NCI-H524 (cell line): Measurements from ENCODE around the gene YRDC.

Experiments used
- DNase-seq, 2 experiments: peaks; one replicate each; lab custom pipeline; 2025; lab: John Stamatoyannopoulos, UW

The YRDC gene, protein sequence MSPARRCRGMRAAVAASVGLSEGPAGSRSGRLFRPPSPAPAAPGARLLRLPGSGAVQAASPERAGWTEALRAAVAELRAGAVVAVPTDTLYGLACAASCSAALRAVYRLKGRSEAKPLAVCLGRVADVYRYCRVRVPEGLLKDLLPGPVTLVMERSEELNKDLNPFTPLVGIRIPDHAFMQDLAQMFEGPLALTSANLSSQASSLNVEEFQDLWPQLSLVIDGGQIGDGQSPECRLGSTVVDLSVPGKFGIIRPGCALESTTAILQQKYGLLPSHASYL

DNA sequence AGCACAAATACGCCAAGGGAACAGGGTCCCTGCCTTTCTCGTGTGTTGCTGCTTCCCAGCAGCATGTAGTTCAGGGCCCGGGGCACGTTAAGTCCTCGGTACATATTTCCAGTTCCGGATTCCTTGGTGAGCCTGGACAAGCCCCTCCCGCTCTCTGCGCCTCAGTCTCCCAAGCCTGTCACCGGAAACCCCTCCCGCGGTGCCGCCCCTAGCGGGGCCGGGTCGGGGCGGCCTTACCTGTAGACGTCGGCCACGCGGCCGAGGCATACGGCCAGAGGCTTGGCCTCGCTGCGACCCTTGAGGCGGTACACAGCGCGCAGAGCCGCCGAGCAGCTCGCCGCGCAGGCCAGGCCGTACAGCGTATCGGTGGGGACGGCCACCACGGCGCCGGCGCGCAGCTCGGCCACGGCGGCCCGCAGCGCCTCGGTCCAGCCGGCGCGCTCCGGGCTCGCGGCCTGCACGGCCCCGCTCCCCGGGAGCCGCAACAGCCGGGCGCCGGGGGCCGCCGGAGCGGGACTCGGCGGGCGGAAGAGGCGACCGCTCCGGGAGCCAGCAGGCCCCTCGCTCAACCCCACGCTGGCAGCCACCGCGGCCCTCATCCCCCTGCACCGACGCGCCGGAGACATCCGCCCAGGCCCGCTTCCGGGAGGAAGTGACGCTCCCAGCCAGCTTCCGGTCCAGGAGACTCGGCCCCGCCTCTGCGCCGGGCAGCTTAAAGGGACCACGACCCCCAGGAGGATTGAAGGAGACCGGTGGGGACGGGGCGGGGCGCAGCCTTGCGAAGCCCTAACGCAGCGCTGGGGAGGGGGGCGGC is at the start of gene YRDC, which contains the start of gene C1orf122:
Gene YRDC (minus strand): TSS at position 654 of the 814 bp plus-strand sequence. CDS start 28 bp downstream, at position 626.
Gene C1orf122 (plus strand): TSS at position 236 of the 814 bp plus-strand sequence. CDS start 615 bp downstream, outside the sequence.
- peak; percentile 82 to 89 for DNase-seq

DNA sequence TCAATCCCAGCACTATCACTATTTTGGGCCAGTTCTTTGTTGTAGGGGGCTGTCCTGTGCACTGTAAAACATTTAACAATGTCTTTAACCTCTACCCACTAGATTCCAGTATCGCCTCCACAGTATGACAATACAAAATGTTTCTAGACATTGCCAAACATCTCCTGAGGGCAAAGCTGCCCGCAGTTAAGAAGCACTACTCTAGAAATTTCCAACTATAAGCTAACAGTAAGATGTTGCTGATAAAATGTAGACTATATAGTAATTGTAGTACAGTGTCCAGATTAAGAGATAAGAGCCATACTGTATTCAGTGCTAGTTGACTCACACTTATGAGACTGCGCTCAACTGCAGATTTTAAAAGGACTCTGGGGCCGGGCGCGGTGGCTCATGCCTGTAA is 46.4 kb upstream of the YRDC start:
- no peak for DNase-seq

DNA sequence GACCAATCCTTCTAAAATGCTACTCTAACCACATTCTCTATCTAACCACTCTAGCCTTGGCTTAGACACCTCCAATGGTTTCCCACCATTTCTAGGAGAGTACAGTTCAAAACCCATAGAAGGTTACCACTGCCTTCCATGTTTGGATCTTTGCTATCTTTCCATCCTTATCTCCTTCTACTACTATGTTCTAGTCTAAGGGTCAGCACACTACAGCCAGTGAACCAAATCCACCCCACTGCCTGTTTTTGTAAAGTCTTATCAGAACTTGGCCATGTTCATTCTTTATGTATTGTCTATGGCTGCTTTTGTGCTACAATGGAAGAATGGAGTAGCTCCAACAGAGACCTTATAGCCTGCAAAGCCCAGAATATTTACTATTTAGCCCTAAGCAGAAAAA is 45.1 kb upstream of the YRDC start:
- no peak for DNase-seq

DNA sequence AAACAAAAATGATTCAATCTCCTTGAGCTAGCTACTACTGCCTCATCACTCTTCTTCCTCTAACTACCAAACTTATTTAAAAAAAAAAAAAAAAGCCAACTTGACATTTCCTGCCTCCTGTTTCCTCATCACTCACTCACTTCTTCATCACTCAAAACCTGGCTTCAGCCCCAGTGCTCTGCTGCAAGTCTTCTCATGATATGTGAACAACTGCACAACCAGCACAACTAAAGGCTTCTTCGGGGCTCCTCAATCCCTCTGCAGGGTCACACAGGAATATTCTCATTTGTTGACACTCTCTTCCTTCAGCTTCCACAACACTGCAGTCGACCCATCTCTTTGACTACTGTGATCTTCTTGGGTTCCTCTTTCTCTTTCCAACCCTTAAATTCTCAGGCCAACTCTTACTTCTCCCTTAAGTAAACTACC is 43.8 kb upstream of the YRDC start:
- DNase-seq = no peak

DNA sequence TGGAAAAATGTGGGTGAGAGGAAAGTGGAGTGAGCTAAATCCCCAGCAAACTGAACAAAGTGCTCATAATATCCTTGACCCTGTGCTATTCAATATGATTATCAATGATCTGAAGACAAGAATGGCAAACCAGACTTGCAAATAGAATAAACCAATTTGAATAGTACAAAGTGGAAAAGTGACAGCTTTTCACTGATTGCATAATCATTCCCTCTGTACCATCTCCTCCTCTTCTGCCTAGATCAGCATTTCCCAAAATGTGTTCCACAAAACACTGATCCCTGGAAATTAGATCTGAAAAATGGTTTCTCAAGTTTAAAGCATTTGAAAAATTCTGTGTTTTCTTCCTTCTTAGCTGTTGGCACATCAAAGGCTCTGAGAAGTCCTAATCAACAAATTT is 43.3 kb upstream of the YRDC start:
- no peak for DNase-seq

DNA sequence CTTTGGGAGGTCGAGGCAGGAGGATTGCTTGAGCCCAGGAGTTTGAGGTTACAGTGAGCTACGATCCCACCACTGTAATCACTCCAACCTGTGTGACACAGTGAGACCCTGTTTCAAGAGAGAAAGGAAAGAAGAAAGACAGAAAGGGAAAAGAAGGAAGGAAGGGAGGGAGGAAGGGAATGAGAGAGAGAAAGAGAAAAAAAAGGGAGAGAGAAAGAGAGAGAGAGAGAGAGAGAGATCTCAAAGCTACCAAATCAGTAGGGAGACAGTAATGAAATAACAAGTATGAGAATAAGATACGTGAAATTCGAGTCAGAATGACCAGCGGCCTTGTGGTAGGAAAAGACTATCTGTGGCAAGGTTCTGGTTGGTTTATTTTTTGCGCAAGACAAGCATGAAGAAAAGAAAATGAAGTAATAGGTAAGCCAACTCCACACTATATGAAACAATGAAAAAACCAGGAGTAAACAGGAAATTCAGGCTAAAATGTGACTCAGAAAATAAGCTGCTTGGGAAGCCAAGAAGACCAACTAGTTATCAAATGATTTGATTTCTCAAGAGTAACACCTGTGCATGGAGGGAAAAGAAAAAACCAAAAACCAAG is 42.4 kb upstream of the YRDC start:
- no peak for DNase-seq

DNA sequence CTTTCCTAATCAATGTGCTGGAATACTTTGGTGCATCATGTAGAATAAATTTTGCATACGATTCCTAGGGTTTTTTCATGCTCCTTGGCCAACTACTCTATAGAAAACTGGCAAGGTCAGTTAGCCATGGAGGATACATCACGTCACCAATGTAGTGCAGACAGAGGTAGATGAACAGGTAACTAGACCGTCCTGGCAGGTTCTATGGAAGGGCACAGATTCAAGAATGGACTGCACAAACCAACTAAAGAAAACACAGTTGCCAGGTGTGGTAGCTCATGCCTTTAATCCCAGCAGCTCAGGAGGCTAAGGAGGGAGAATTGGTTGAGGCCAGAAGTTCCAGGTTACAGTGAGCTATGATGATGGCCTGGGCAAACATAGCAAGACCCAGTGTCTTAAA is 41.5 kb upstream of the YRDC start:
- no peak for DNase-seq

DNA sequence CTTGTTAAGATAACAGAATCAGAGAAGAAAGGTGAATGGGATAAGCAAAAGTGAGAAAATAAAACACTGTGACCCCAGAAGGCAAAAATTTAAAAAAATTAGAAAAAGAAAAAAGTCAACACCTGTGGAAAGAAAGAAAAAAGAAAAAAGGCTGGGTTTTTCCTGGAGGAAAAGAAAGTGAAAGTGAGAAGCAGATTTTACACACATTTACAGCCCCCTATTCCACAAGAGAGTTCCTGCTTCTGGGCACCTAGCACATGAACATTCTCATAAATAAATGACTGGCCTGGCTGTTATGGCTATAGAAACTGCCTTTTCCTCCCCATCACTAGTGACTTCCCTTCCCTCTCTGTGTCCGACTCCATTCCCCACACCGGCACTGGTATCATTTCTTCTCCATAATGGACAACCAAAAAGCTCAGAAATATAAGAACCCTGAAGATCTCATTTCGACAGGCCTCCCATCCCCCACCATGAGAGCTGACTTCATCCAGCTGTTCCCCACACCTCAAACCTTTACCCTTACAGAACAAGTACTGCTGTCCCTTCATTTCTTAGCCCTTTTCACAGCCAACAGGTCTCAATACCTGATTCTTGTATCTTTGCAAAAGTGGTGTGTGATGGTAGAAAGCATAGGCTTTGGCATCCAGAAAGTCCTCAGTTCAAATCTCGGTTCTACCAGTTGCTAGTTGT is 38.8 kb upstream of the YRDC start:
- DNase-seq = peak in 1 of 2 experiments; percentile 19

DNA sequence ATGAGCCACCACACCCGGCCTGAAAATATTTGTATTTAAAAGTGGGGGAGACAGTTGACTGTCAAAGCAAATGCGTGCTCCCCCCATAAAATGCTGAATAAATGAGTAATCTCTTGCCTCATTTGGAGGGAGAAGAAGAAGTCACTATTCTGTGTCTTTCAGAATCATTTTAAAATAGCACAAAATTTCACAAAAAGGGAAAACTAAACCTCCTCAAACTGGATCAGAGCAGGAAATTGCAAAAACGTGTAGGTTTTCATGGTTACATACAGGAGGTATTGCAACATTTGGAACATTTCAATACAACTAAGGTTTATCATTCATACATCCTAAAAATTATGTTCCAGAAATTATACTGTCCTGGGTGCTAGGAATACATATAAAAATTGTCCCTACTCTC is 37.8 kb upstream of the YRDC start:
- DNase-seq = no peak

DNA sequence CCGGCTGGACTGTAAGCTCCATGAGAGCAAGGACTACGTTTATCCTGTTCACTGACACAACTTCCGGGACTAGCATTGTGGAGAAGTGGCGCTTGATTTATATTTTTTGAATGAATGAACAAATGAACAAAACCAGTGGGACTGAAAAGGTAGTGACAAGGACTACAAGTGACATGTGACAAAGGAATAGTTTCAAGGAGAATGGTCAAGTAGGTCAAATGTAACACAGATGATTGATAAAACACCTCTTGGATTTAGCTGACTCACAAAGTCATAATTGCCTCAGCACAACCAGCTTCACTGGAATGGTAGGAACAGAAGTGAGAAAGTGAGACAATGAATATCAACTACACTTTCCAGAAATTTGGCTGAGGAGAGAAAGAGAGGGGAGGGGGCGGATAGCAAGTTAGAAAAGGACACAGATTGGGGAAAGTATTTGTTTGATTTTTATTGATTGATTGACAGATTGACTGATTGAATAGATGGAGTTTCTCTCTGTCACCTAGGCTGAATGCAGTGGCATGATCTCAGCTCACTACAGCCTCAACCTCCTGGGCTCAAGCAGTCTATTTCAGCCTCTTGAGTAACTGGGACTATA is 37.1 kb upstream of the YRDC start:
- DNase-seq = no peak

DNA sequence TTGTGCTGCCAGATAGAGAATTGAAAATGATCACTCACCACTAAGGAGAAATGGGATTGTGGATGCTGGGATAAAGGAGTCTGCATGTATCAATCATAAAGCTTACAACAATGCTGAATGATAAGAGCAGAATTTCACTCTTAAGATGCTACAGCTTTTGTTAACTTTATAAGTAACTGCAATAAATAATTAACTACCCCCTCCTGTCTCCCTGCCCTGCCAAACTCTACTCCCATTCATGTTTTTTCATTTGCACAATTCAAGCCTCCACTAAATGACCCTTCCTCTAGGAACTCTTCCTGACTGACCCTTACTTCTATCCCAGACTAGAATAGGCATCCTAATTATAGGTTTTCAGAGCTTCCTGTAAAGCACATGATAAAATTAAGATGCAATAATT is 36.5 kb upstream of the YRDC start:
- DNase-seq = no peak

DNA sequence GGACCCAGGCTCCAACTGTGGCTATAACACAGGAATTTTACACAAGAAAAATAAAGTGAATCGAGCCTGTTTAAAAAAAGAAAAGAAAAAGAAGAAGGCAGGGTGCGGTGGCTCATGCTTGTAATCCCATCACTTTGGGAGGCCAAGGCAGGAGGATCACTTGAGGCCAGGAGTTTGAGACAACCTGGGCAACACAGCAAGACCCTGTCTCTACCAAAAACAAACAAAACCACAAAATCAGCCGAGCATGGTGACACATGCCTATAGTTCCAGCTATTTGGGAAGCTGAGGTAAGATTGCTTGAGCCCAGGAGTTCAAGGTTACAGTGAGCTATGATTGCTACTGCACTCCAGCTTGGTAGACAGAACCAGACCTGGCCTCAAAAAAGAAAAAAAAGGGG is 33.6 kb upstream of the YRDC start:
- no peak for DNase-seq

DNA sequence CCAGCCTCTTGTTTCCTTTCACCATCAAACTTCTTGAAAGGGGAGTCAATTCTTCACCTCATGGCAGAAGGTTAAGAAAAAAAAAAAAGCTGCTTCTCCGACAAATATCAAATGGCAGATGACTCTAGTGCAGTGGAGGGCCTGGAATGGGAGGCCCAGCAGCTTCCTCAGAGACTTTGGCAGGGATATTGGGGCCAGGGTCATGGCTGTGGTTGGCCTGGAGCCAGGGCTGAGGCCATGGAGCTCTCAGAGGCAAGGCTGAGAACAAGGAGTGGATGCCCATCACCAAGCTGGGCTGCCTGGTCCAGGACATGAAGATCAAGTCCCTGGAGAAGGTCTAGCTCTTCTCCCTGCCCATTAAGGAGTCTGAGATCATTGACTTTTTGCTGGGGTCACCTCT is 32.7 kb upstream of the YRDC start:
- no peak for DNase-seq

DNA sequence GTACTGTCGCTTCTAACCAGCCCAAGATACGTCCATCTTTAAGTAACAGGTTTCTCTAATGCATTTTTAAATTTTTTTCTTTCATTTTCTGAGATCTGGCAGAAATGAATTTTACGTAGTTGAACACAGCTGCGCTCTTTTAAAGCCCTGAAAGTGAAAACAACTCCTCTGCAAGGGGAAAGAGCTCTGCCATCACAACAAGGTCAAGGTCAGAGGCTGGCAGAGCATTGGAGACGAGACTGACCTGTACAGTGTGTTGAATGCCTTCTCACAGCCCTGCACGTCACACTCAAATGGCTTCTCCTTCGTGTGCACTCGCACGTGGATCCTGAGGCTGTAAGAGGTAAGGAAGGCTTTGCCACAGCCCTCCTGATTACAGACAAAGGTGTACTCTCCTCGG is 31.7 kb upstream of the YRDC start:
- DNase-seq = no peak

DNA sequence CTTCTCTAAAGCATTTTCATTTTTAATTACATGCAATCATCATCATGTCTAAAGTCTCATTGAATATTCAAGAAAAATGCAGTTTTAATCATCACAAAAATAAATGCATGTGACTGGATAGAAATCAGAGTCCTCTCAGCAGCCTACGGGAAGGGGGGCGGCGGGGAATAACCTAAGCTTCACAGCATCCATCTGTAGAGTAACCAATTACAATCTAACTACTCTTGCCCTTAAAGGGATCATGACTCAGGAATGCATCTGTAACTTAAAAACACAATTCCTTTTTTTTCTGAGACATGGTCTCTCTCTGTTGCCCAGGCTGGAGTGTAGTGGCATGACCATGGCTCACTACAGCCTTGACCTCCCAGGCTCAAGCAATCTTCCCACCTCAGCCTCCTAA is 28.8 kb upstream of the YRDC start:
- DNase-seq = no peak

DNA sequence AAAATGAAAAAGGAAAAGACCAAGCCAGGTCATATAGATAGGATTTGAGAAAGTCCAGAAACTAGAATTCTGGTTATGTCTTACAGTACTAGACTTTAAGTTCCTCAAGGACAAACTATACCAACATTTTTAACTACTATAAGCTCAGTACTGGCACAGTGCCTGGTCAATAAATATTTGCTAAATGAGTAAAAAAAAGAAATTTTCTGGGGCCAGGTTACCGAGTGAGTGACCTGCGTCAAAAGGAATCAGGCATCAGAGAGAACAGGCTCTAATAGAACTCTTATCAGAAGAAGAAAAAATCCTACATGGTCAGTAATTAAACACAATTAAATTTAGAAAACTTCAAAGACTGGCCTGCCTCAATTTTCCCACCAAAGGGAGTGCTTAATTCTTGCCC is 23.8 kb upstream of the YRDC start:
- no peak for DNase-seq

DNA sequence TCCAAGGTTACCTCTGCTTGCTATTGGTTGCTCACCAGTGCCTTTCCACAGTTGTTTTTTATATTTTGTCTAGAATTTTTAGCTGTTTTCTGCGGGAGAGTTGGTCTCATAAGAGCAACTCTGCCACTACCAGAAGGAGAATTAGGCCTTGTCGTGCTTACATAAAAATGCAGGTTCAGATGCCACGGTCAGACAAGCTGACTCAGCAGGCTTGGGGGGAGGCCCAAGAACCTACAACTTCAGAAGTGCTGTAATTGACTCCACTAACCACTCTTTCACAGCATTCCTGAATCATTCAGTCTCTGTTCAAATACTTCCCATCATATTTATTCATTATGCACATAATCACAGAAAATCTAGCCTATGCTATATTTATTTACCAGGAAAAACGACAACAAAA is 23.1 kb upstream of the YRDC start:
- DNase-seq = no peak

DNA sequence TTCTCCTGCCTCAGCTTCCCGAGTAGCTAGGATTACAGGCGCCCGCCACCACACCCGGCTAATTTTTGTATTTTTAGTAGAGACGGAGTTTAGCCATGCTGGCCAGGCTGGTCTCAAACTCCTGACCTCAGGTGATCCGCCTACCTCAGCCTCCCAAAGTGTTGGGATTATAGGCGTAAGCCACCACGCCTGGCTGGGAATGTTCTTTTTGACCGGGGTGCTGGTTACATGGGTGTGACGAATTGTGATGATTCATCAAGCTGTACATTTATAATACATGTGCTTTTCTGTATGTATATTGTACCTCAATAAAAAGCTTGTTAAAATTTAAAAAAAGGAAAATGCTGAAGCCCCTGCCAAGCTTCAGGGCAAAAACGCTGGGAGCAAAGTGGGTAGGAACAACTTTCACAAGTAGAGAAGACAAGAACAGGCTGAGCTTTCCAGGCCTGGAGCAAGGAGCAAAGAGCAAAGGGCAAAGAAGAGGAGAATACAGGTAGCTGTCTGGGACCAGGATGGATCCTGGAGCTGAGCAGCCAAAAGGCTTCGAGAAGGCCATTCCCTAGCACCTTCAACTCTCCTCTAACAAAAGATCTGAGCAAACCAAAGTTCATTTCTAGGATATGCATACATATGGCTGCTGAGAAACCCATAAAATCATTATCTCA is 20.5 kb upstream of the YRDC start:
- no peak for DNase-seq

DNA sequence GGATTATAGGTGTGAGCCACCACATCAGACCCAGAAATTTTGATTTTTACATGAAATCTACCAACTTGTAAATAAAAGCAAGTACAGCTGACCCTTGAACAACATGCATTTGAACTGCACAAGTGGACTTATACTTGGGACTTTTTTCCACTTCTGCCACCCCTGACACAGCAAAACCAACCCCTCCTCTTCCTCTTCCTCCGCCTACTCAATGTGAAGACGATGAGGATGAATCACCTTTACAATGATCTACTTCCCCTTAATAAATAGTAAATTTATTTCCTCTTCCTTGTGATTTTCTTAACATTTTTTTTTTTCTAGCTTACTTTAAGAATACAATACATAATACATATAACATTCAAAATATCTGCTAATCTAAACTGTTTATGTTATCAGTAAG is 17.5 kb upstream of the YRDC start:
- DNase-seq = no peak

DNA sequence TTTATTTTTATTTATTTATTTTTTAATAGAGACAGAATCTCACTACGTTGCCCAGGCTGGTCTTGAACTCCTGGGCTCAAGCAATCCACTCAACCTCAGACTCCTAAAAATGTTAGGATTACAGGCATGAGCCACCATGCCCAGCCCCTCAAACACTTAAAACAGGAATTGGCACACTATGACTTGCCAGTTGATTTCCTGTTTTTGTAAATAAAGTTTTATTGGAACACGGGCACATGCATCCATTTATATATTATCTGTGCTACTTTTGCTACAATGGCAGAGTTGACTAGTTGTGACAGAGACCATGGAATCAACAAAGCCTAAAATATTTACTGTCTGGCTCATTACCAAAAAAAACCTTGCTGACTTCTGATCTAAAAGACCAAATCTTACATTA is 16.0 kb upstream of the YRDC start:
- no peak for DNase-seq
